ENCODE results near the gene EVI5L.

The EVI5L gene

GRCh38 chr19:7869453-7869909, 39.5 kb downstream of the EVI5L start:
- TF ChIP-seq Cebpa-rat (IDR thresholded peaks at IDR 0.05) = no peak
- H3K36me3 ChIP-seq = no peaks in the 10 kb centered on the region
- H3K27me3 ChIP-seq = peaks cover 9 to 39% (median 15%) of the 10 kb centered on the region in 11 experiments; a peak in 20 of 22 replicates
- H3K4me2 ChIP-seq = peak overlapping the region; percentile 90 to 100 (median 96)
- no peaks in the 10 kb centered on the region for H3K9me3 ChIP-seq (replicated peaks in 1 of 11)
- H3K27ac ChIP-seq = peak overlapping the region in 4 of 11 experiments; percentile 4 to 33 (median 32); a peak in 4 of 22 replicates
- H4K20me1 ChIP-seq = peaks cover 0 to 47% (median 17%) of the 10 kb centered on the region in 11 experiments; a peak in 12 of 22 replicates
- peak overlapping the region; percentile 22 to 68 (median 44); a peak in 16 of 22 replicates for H3K9ac ChIP-seq
- H3K4me1 ChIP-seq = peaks cover 57 to 78% (median 73%) of the 10 kb centered on the region in 10 experiments
- peak overlapping the region; percentile 49 to 67 (median 57) for H3K4me3 ChIP-seq

DNA sequence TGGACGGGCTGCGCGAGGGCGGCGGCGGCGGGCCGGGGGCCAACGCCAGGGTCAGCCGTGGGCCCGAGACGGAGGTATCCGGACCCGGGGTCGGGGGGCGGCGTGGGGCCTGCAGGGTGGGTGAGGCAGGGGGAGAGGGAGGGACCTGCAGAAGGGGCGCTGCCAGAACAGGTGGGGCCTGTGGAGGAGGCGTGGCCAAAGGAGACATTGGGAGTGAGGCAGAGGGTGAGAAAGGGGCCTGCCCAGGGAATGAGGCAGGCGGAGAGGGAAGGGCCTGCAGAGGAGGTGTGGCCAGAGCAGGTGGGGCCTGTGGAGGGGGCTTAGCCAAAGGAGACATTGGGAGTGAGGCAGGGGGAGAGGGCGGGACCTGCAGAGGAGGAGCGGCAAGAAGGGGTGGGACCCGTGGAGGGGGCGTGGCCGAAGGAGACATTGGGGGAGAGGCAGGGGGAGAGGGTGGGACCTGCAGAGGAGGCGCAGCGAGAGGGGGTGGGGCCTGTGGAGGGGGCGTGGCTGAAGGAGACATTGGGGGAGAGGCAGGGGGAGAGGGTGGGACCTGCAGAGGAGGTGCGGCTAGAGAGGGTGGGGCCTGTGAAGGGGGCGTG, 40.0 kb downstream of the EVI5L start:
- H3K4me3 ChIP-seq = peak overlapping the region; percentile 49 to 67 (median 57)

GRCh38 chr19:7870571-7871436, 40.8 kb downstream of the EVI5L start:
- no peaks in the 10 kb centered on the region for H3K36me3 ChIP-seq
- TF ChIP-seq Cebpa-rat (IDR thresholded peaks at IDR 0.05) = no peak
- H4K20me1 ChIP-seq = peaks cover 0 to 47% (median 14%) of the 10 kb centered on the region in 11 experiments; a peak in 12 of 22 replicates
- peaks cover 0 to 31% (median 2%) of the 10 kb centered on the region in 11 experiments; a peak in 11 of 22 replicates for H3K27me3 ChIP-seq
- peak overlapping the region; percentile 69 to 99 (median 96) for H3K4me2 ChIP-seq
- H3K4me3 ChIP-seq = peak overlapping the region in 2 of 10 experiments; percentile 45 to 48; a peak in 2 of 20 replicates
- no peak overlapping the region for H3K9ac ChIP-seq
- no peak overlapping the region for H3K27ac ChIP-seq
- no peaks in the 10 kb centered on the region for H3K9me3 ChIP-seq (replicated peaks in 1 of 11)
- peaks cover 51 to 73% (median 70%) of the 10 kb centered on the region in 10 experiments for H3K4me1 ChIP-seq

More for the DNA sequence above, 40.0 kb downstream of the EVI5L start:
- Histone ChIP-seq H3K4me1 (peaks cover 55 to 79% (median 73%) of the 10 kb centered on the region in 10 experiments), H3K9ac (peak overlapping the region in 9 of 11 experiments; percentile 22 to 68 (median 44); a peak in 10 of 22 replicates), H3K27me3 (peaks cover 4 to 38% (median 10%) of the 10 kb centered on the region in 11 experiments; a peak in 19 of 22 replicates), H3K9me3 (replicated peaks in 1 of 11) (no peaks in the 10 kb centered on the region), H4K20me1 (peaks cover 0 to 47% (median 17%) of the 10 kb centered on the region in 11 experiments; a peak in 12 of 22 replicates), H3K27ac (peak overlapping the region in 3 of 11 experiments; percentile 4 to 33 (median 30); a peak in 2 of 22 replicates), H3K36me3 (no peaks in the 10 kb centered on the region), H3K4me2 (peak overlapping the region; percentile 90 to 100 (median 96))
- no peak for TF ChIP-seq Cebpa-rat (IDR thresholded peaks at IDR 0.05)

GRCh38 chr19:7871437-7872305, 41.7 kb downstream of the EVI5L start:
- Histone ChIP-seq H3K27me3 (peaks cover 0 to 31% (median 0%) of the 10 kb centered on the region in 11 experiments; a peak in 10 of 22 replicates), H3K4me3 (peak overlapping the region in 8 of 10 experiments; percentile 16 to 66 (median 48); a peak in 15 of 20 replicates), H3K9ac (peak overlapping the region in 4 of 11 experiments; percentile 21 to 60 (median 50); a peak in 6 of 22 replicates), H3K36me3 (no peaks in the 10 kb centered on the region), H4K20me1 (peaks cover 0 to 44% (median 14%) of the 10 kb centered on the region in 11 experiments; a peak in 12 of 22 replicates), H3K9me3 (replicated peaks in 1 of 11) (no peaks in the 10 kb centered on the region), H3K27ac (peak overlapping the region in 7 of 11 experiments; percentile 17 to 63 (median 53); a peak in 11 of 22 replicates), H3K4me2 (peak overlapping the region; percentile 85 to 99 (median 98)), H3K4me1 (peaks cover 51 to 73% (median 70%) of the 10 kb centered on the region in 10 experiments)
- TF ChIP-seq Cebpa-rat (IDR thresholded peaks at IDR 0.05) = no peak

DNA sequence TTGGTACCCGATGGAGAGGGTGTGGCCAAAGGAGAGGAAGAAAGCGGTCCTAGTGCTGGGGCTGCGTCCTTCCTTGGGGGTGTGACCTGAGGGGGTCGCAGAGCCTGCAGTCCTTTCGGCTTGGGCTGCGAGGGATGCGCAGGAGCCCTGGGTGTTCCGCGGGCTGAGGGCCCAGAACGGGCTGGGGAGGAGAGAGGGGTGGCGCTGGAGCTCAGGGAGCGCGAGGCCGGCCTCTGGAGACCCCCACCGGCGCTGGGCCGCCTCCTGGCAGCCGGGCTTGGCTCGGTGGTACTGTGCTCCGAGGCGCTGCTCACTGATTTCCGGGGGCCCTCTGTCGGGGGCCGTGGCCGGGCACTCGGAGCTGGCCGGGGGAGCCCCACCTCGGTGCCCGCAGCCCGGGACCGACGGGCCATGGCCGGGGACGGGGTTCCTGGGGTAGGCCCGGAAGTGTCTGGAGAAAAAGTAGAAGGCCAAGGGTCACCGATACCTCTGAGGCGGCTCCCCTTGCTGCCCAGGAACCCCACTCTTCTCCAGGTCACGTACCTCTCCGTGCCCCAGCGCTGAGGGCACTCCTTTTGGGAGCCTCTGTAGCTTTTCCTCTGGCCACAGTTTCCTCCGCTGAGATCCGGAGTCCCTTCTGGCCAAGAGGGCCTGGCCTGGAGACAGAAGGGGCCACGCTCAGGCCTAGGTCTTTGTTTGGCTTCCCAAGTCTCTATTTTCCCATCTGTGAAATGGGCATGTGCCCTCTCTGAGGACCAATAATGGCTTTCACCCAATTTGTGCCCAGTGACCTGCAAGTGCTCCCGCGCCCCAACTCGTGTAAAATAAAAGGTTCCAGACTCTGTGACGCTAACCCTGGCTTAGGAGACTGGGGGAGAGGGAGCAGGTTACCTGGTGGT, 42.5 kb downstream of the EVI5L start:
- Histone ChIP-seq H3K4me3 (peak overlapping the region in 9 of 10 experiments; percentile 33 to 69 (median 50); a peak in 15 of 20 replicates), H3K9ac (peak overlapping the region in 8 of 11 experiments; percentile 4 to 50 (median 29); a peak in 8 of 22 replicates)
- no peak for TF ChIP-seq Cebpa-rat (IDR thresholded peaks at IDR 0.05)

DNA sequence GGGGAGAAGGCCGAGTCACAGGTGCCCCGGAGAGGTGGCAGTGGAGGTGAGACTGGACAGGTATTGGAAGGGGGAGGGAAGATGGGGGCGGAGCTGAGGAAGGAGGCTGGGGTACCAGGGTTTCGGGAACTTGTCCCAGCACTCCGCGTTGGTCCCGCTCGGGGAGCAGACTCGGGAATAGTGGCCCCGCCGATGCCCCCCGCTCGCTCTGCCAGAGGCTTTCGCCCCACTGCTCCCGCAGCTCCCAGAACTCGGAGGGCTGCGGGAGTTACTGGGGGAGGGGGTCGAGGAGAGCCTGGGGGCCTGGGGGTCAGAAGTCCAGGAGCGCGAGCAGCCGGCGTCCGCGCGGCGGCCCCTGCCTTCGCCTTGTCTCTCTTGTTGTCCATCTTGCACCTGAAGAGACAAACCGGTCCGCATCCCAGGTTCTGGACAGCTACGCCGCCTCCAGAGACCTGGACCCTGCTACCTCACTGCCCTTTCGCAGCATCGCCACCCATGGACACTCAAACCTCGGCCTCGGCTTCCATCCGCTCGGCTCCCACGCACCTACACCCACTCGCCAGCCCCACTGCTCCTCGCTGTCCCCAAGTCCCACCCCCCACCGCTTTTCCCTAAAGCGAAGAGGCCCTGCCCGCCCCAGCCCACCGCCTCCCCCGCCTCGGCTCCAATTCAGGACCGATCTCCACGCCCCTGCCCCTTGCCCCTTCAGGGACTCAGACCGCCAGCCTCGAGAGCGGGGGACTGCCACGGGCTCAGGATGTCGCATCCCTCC, 43.5 kb downstream of the EVI5L start:
- Histone ChIP-seq H3K4me3 (peak overlapping the region; percentile 60 to 77 (median 68)), H3K27me3 (peaks cover 0 to 23% (median 0%) of the 10 kb centered on the region in 11 experiments; a peak in 10 of 22 replicates), H3K9ac (peak overlapping the region; percentile 46 to 85 (median 71)), H3K4me2 (peak overlapping the region; percentile 85 to 99 (median 98)), H4K20me1 (peaks cover 0 to 37% (median 10%) of the 10 kb centered on the region in 11 experiments; a peak in 12 of 22 replicates), H3K27ac (peak overlapping the region in 7 of 11 experiments; percentile 8 to 63 (median 50); a peak in 12 of 22 replicates), H3K4me1 (peaks cover 44 to 62% (median 58%) of the 10 kb centered on the region in 10 experiments), H3K36me3 (no peaks in the 10 kb centered on the region), H3K9me3 (replicated peaks in 1 of 11) (no peaks in the 10 kb centered on the region)
- no peak for TF ChIP-seq Cebpa-rat (IDR thresholded peaks at IDR 0.05)

More for the DNA sequence above, 42.5 kb downstream of the EVI5L start:
- Histone ChIP-seq H3K27ac (peak overlapping the region in 4 of 11 experiments; percentile 13 to 34 (median 26); a peak in 3 of 22 replicates), H4K20me1 (peaks cover 0 to 40% (median 10%) of the 10 kb centered on the region in 11 experiments; a peak in 12 of 22 replicates), H3K4me2 (peak overlapping the region; percentile 85 to 99 (median 98)), H3K4me1 (peaks cover 51 to 71% (median 68%) of the 10 kb centered on the region in 10 experiments), H3K27me3 (peaks cover 0 to 29% (median 0%) of the 10 kb centered on the region in 11 experiments; a peak in 10 of 22 replicates), H3K9me3 (replicated peaks in 1 of 11) (no peaks in the 10 kb centered on the region), H3K36me3 (no peaks in the 10 kb centered on the region)

Measured in BLaER1 treated with 17β-estradiol and CSF1 and Interleukin-3, amounts not matched to agents 10 nM and 100 nM (cell line).